ENCODE measurements around the gene KHDRBS1.

KHDRBS1 gene, protein sequence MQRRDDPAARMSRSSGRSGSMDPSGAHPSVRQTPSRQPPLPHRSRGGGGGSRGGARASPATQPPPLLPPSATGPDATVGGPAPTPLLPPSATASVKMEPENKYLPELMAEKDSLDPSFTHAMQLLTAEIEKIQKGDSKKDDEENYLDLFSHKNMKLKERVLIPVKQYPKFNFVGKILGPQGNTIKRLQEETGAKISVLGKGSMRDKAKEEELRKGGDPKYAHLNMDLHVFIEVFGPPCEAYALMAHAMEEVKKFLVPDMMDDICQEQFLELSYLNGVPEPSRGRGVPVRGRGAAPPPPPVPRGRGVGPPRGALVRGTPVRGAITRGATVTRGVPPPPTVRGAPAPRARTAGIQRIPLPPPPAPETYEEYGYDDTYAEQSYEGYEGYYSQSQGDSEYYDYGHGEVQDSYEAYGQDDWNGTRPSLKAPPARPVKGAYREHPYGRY

DNA sequence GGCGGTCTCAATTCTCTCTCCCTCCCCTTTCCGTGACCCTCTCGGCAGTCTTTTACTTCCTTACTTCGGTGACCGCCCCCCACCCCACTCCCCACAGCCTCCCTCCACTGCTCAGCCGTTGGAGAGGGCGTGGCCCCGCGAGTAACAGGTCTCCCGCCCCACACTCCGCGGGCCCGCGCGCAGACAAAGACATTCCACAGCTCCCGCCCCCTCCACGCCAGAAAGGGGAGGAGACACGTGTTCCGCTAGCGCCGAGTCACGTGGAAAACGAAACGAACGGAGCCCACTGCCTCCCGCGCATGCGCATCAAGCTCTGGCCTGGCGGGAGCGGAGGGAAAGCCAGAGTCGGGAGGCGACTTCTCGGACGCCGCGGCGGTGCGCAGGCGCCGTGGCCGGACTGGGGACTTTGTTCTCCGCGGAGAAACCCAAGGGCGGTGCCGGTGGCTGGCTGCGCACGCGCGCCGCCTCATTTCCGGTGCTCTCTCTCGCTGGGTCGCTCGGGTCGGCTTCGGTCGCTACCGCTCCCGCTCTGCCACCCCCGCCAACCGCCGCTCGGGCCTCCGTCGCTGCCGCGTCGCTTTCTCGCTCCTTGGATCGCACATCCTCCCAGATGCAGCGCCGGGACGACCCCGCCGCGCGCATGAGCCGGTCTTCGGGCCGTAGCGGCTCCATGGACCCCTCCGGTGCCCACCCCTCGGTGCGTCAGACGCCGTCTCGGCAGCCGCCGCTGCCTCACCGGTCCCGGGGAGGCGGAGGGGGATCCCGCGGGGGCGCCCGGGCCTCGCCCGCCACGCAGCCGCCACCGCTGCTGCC, at the start of gene KHDRBS1:
Gene KHDRBS1 (plus strand): TSS at position 483 of the 813 bp plus-strand sequence. CDS start 128 bp downstream, at position 611.
- peak within 1 kb of the TSS; percentile 98 for H3K27ac Mint-ChIP-seq
- peaks cover 30% of the 10 kb centered on the region for H3K36me3 Mint-ChIP-seq (ENCODE audit: low read depth)
- DNase-seq: peak; percentile 99
- peak; percentile 88 for ATAC-seq
- H3K4me3 Mint-ChIP-seq: peak within 1 kb of the TSS; percentile 88
- no peaks in the 10 kb centered on the region for H3K9me3 Mint-ChIP-seq
- H3K4me1 Mint-ChIP-seq: peaks cover 35% of the 10 kb centered on the region
- H3K27me3 Mint-ChIP-seq: peaks cover 2% of the 10 kb centered on the region

DNA sequence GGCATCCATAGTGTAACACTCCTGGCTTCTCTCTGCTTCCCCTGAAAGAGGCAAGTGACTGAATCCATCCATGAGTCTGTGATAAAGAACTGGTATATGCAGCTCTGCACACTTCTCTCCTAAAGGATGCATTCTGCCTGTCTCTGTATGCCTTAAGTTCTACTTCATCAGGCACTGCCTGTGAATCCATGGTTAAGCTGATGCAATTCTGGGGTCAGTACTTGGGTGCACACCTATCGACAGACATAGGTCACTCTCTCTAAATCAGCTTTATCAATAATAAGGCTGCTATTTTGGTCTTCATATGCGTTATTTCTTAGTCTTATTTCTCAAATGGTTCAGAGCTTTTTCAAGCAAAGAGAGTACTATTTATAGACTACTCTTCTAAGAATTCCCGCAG, 42.8 kb upstream of the KHDRBS1 start:
- Mint-ChIP-seq H3K36me3 (ENCODE audit: low read depth) (no peaks in the 10 kb centered on the region), H3K27ac (no peak overlapping the region), H3K4me1 (no peaks in the 10 kb centered on the region), H3K27me3 (no peaks in the 10 kb centered on the region), H3K9me3 (no peaks in the 10 kb centered on the region), H3K4me3 (no peak overlapping the region)
- no peak for ATAC-seq
- no peak for DNase-seq

DNA sequence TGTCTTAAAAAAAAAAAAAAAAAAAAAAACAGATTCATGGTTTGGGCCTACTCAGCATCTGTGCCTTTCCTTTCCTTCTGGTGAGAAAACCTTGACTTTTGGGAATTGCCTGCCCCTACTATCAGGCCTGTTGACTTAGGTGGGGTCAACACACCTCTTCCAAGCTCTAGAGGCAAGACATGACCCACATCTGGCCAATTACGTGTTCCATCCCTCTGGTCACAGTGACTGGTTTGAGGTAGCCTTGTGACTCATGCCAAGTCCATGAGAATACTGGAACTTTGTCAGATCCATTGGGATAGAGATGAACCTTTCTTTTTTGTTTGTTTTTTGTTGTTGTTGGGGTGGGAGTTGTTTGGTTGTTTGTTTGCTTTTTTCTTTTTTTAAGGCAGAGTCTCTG, 37.3 kb upstream of the KHDRBS1 start:
- H3K36me3 Mint-ChIP-seq (ENCODE audit: low read depth): no peaks in the 10 kb centered on the region
- H3K4me1 Mint-ChIP-seq: peaks cover 10% of the 10 kb centered on the region
- H3K9me3 Mint-ChIP-seq: no peaks in the 10 kb centered on the region
- no peak for ATAC-seq
- no peak overlapping the region for H3K27ac Mint-ChIP-seq
- no peak overlapping the region for H3K4me3 Mint-ChIP-seq
- H3K27me3 Mint-ChIP-seq: no peaks in the 10 kb centered on the region
- DNase-seq: no peak

DNA sequence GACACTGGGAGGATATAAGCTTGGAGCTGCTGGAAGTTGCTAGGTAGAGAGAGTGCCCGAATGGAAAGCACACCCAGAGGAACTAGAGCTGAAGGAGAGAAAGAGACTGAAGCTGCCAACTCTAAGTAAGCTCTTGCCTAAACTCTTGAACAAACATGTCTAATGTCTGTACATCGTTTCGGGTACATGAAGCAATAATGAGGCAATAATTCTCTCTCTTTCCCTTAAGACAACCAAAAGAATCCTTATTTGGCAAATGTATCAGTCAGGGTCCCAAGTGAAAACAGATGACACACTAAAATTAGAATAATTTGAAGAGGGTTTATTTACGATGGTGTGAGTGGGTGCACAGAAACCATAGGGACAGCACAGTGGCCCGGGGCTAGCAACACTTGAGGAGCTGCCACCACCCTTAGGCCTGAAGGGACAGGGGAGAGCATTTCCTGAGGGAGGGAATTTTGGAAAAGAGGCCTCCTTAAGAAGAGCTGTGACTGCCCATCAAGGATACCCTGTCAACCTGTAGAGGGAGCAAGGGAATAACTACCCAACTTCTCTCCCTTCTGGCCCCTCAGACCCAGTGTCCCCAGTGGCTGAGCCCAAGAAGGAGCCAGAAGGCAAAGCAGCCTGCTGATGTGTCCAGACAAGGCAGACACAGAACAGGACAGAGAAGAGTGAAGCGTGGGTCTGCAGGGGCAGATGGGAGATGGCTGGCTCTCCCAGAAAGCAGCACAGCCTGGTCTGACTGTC, 36.1 kb upstream of the KHDRBS1 start:
- Mint-ChIP-seq H3K4me1 (peaks cover 20% of the 10 kb centered on the region), H3K36me3 (ENCODE audit: low read depth) (no peaks in the 10 kb centered on the region), H3K27ac (peak overlapping the region; percentile 3), H3K4me3 (no peak overlapping the region), H3K9me3 (no peaks in the 10 kb centered on the region), H3K27me3 (no peaks in the 10 kb centered on the region)
- no peak for DNase-seq
- no peak for ATAC-seq

DNA sequence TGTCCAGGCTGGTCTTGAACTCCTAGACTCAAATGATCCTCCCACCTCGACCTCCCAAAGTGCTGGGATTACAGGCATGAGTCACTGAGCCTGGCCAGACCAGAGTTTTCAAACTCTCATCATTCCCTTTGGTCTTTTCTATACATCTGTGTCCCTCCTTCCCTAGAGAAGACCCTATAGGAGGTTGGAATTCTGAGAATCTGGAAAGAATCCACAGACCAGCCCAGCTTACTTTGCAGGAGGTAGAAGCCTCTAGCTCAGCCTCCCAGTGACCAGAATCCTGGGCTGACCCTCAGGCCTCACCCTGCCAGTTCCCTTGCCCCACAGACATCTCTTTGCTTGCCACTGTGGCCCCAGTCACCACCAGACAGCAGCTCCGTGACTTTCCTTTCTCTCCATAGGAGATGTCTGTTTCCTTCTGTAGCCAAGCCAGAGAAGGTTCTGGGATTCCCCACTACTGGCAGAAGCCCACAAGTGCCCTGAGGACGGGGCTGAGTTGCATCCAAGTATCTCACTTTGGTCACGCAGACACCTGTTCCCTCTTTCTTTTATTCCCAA, 34.7 kb upstream of the KHDRBS1 start:
- no peak for DNase-seq
- no peak for ATAC-seq
- no peak overlapping the region for H3K27ac Mint-ChIP-seq
- peaks cover 4% of the 10 kb centered on the region for H3K9me3 Mint-ChIP-seq
- no peaks in the 10 kb centered on the region for H3K27me3 Mint-ChIP-seq
- no peaks in the 10 kb centered on the region for H3K36me3 Mint-ChIP-seq (ENCODE audit: low read depth)
- H3K4me3 Mint-ChIP-seq: no peak overlapping the region
- peaks cover 32% of the 10 kb centered on the region for H3K4me1 Mint-ChIP-seq

DNA sequence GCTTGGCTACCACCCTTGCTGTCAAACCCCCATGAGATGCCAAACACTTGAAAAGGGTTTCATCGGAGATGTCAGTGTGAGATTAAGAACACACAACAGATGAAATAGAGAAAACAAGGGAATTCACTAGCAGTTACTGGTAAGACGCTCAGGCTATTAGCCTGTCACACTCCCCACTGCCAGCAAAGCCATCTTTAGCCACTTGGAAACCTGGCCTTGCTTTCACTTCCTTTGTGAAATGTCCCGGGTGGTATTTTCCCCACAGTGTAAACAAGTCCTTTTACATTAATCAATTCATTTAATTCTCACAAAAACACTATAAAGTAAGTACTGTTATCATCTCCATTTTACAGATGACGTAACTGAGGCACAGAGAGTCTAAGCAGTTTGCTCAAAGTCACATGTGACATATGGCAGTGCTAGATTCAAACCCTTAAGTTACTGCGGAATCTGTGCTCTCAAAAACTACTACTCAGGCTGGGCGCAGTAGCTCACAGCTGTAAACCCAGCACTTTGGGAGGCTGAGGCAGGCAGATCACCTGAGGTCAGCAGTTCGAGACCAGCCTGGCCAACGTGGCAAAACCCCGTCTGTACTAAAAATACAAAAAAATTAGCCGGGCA, 32.7 kb upstream of the KHDRBS1 start:
- DNase-seq (no peak), ATAC-seq (no peak)
- Mint-ChIP-seq H3K4me1 (peaks cover 50% of the 10 kb centered on the region), H3K27ac (no peak overlapping the region), H3K4me3 (no peak overlapping the region), H3K27me3 (no peaks in the 10 kb centered on the region), H3K36me3 (ENCODE audit: low read depth) (no peaks in the 10 kb centered on the region), H3K9me3 (peaks cover 4% of the 10 kb centered on the region)

DNA sequence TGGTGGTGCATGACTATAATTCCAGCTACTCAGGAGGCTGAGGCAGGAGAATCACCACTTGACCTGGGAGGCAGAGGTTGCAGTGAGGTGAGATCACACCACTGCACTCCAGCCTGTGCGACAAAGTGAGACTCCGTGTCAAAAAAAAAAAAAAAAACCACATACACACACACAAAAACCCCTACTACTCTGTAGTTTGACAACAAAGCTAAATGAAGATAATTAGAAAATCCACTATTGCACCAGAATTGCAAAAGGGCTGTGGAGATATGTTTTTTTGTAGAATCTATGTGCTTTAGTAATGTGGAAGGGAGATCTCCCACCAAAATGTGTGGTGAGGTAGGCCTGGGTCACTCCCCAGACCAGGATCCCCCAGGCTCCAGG, 32.2 kb upstream of the KHDRBS1 start:
- H3K27me3 Mint-ChIP-seq: no peaks in the 10 kb centered on the region
- peak overlapping the region; percentile 74 for H3K27ac Mint-ChIP-seq
- no peaks in the 10 kb centered on the region for H3K36me3 Mint-ChIP-seq (ENCODE audit: low read depth)
- peaks cover 4% of the 10 kb centered on the region for H3K9me3 Mint-ChIP-seq
- no peak for ATAC-seq
- H3K4me3 Mint-ChIP-seq: no peak overlapping the region
- no peak for DNase-seq
- H3K4me1 Mint-ChIP-seq: peaks cover 50% of the 10 kb centered on the region

DNA sequence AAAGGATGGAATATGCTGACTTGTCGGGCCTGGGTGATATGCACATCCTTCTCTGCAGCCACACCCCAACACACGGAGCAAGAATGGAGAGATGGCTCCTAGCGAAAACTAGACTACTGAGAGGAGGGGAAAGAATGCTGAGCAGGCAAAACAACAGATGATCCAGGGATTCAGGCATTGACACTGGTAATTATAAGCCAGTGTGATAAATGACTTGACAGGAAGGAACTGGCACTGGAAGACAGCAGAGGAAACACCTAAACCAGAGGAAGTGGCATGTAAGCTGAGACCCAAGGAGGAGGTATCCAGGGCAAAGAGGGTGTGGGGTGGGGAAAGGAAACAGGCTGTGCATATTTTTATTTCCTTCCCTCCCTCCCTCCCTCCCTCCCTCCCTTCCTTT, 31.7 kb upstream of the KHDRBS1 start:
- H3K27me3 Mint-ChIP-seq: no peaks in the 10 kb centered on the region
- peak overlapping the region; percentile 74 for H3K27ac Mint-ChIP-seq
- H3K36me3 Mint-ChIP-seq (ENCODE audit: low read depth): no peaks in the 10 kb centered on the region
- peaks cover 50% of the 10 kb centered on the region for H3K4me1 Mint-ChIP-seq
- DNase-seq (no peak), ATAC-seq (peak; percentile 45)
- peaks cover 4% of the 10 kb centered on the region for H3K9me3 Mint-ChIP-seq
- H3K4me3 Mint-ChIP-seq: no peak overlapping the region

DNA sequence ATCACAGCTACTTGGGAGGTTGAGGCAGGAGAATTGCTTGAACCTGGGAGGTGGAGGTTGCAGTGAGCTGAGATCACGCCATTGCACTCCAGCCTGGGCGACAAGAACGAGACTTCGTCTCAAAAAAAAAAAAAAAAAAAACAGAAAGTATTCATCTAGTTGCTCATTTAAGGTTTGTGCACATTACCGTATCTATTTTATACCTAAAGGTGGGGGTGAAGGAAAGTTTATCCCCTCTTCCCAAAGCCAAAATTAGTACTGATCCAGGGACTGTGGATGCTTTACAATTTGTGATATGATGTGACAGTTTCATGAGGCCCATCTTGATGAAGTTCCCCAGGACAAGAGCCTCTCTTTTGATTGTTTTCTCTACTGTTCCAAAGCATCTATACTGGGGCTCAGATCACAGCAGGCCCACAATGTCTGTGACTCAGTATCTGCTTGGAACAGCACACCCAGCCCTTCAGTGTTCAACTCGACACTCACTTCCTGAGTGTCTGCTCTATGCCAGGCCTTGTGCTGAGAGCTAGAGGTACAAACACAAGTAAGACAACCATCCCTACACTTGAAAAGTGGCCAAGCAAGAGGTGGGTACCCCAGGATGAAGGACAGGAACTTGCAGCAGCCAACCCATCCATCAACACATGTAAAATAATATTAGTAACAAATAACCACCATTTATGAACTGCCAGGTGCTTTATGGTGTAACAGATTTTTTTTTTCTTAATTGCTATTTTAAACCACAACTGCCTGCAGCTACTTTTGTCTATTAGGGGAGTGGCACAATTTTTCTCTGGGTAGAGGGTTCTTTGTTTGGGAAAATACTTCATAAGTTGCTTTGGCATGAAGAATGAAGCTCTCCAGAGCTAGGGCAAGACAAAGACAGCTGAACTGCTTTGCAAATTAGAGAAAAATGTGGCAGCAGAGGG, 29.0 kb upstream of the KHDRBS1 start:
- no peaks in the 10 kb centered on the region for H3K36me3 Mint-ChIP-seq (ENCODE audit: low read depth)
- H3K27ac Mint-ChIP-seq: peak overlapping the region; percentile 87
- ATAC-seq: peak; percentile 86
- peaks cover 4% of the 10 kb centered on the region for H3K9me3 Mint-ChIP-seq
- H3K27me3 Mint-ChIP-seq: no peaks in the 10 kb centered on the region
- peaks cover 52% of the 10 kb centered on the region for H3K4me1 Mint-ChIP-seq
- H3K4me3 Mint-ChIP-seq: peak overlapping the region; percentile 30
- DNase-seq: peak; percentile 31

DNA sequence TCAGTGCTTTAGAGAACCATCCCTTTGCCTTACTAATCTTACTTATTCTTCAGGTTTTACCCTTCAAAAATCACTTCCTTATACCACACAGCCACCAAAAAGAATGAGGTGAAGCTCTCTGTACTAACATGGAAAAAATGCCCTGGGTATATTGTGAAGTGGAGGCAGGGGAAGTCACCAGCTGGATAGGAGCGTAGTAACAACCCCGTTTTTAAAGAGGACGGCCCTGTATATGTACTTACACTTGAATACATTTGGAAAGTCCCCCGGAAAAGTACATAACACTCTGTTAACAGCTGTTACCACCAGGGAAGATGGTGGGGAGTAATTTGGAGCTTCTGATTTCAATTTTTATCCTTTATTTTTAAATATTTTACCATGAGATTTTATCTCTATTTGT, 28.2 kb upstream of the KHDRBS1 start:
- Mint-ChIP-seq H3K27ac (peak overlapping the region; percentile 87), H3K4me1 (peaks cover 57% of the 10 kb centered on the region), H3K4me3 (peak overlapping the region; percentile 30), H3K9me3 (peaks cover 4% of the 10 kb centered on the region), H3K36me3 (ENCODE audit: low read depth) (no peaks in the 10 kb centered on the region), H3K27me3 (no peaks in the 10 kb centered on the region)
- no peak for DNase-seq
- peak; percentile 45 for ATAC-seq

DNA sequence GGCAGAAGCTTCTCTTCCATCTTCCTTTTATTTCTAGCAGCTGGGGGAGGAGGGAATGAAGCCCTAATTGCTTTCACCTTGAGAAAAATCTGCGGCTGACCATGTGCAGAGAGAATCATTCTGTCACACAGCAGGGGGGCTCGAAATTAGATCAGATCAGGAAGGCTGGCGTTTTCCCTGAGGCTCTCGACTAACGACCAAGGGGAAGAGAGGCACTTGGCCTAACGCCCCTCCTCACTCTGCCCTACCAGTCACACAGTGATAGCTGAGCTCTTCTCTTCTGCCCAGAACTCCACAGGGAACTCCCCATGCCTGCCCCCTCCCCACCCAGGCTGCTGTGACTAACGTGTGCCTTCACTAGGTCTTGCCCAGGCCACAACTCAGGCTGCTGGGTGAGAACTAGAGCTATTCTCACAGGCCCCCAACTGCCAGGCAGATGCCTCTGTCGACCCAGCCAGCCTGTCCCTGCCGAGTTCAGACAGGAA, 26.5 kb upstream of the KHDRBS1 start:
- peaks cover 4% of the 10 kb centered on the region for H3K9me3 Mint-ChIP-seq
- ATAC-seq (no peak), DNase-seq (no peak)
- H3K27me3 Mint-ChIP-seq: no peaks in the 10 kb centered on the region
- no peak overlapping the region for H3K4me3 Mint-ChIP-seq
- no peaks in the 10 kb centered on the region for H3K36me3 Mint-ChIP-seq (ENCODE audit: low read depth)
- H3K27ac Mint-ChIP-seq: no peak overlapping the region
- H3K4me1 Mint-ChIP-seq: peaks cover 40% of the 10 kb centered on the region

DNA sequence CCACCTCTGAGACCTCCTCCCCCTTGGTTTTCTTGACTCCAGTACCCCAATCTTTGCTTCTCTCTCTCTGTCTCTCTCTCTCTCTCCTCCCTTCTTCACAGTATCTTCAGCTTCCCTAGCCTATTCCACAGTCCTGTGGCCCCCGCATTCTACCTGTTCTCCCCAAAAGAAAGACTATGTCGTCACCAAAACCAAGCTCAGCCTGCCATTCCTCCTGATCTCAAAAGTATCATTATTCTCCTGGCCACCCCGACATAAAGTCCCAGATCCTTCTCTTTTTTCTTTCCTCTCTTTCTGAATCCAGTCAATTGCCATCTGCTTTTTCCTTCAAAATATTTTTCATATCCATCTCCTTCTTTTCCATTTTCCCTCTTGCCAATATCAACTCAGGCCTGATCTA, 23.7 kb upstream of the KHDRBS1 start:
- ATAC-seq (no peak), DNase-seq (no peak)
- Mint-ChIP-seq H3K27me3 (no peaks in the 10 kb centered on the region), H3K36me3 (ENCODE audit: low read depth) (no peaks in the 10 kb centered on the region), H3K4me1 (peaks cover 16% of the 10 kb centered on the region), H3K4me3 (no peak overlapping the region), H3K9me3 (no peaks in the 10 kb centered on the region), H3K27ac (no peak overlapping the region)

DNA sequence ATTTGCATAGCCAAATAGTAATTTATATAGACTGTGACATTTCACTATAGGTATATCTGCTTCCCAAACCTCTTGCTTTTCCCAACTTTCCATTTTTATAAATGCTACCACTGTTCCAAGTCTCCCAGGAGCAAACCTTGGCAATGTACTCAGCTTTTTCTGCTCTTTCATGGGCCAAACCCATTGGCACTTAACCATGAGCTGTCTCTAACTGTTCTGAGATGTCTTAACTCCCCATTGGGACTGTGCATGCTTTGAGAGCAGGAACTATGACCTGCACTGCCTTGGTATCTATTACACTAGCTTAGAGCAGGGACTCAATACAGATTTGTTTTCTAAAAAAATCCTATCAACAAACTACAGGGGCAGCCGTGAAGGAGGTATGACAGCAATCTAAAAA, 22.5 kb upstream of the KHDRBS1 start:
- Mint-ChIP-seq H3K36me3 (ENCODE audit: low read depth) (no peaks in the 10 kb centered on the region), H3K27me3 (no peaks in the 10 kb centered on the region), H3K27ac (no peak overlapping the region), H3K4me1 (peaks cover 7% of the 10 kb centered on the region), H3K4me3 (no peak overlapping the region), H3K9me3 (no peaks in the 10 kb centered on the region)
- ATAC-seq: no peak
- DNase-seq: no peak

Measured in activated naive CD8-positive, alpha-beta T cell treated with anti-CD3 and anti-CD28 coated beads, Interleukin-2, amount 50 U/mL, for 24 hours (primary cell).